HCT116 (cell line): ENCODE data around the gene PDE6B. TPM values are rescaled to one million over a fixed set of nuclear protein-coding genes. Genes with fewer than 3 reads are reported as not detected.

ENCODE experiments used
- ATAC-seq: fragments of 200-7000 bp; cut with Tn5 transposase; 2 replicates; pipeline ENCODE4 v1.9.1; 2020; ENCODE audit warnings: mild to moderate bottlenecking, moderate library complexity
- BruUV-seq: library from RNA; stranded (reverse); fragments of 400-500 nt; replicated peaks from 2 replicates; lab custom pipeline; 2021; lab: Mats Ljungman, UMichigan
- CTCF ChIA-PET: fragments of 300-600 bp; sonication (Branson Sonifier 250); formaldehyde crosslinking; loops from one replicate; lab custom pipeline; 2021; ENCODE audit warnings: antibody characterized with exemption; lab: Charles Lee
- POLR2A ChIA-PET: fragments of 300-600, 350-600 bp; sonication (Branson Sonifier 250); formaldehyde crosslinking; loops from one replicate; lab custom pipeline; 2021; ENCODE audit warnings: antibody characterized with exemption; lab: Charles Lee
- RAD21 ChIA-PET, 2 experiments: fragments of 300-600 bp; sonication (Branson Sonifier 250); formaldehyde crosslinking; loops; one replicate each; lab custom pipeline; 2023; ENCODE audit warnings: low total read pairs in 2 of 2; ENCODE audit not compliant: uncharacterized antibody in 2 of 2, unreplicated experiment in 2 of 2, low non-redundant PET in 1 of 2; lab: Charles Lee
- DNase-seq: peaks from one replicate; pipeline ENCODE4 v3.0.0-alpha.2; 2010; ENCODE audit warnings: low read depth, low spot score
- H2AFZ ChIP-seq: fragments of 200-600 bp; shearing (Covaris generic), sonication (generic); 2 replicates; pipeline ENCODE4 v1.6.1; 2017; ENCODE audit warnings: low read depth, mixed run types, mixed read lengths, antibody characterized with exemption, low read length; ENCODE audit not compliant: poor library complexity, severe bottlenecking
- H3K27ac ChIP-seq: 2 replicates; pipeline ENCODE4 v1.5.1; 2012; ENCODE audit warnings: low read depth, low read length
- H3K27me3 ChIP-seq: fragments of 200-600 bp; sonication (generic); 2 replicates; pipeline ENCODE4 v1.6.1; 2016; ENCODE audit warnings: mixed run types, low read length, mixed read lengths; ENCODE audit not compliant: insufficient read depth
- H3K36me3 ChIP-seq, 2 experiments: fragments of 200-500 bp in 1 of 2; fragments of 200-600 bp in 1 of 2; sonication (Bioruptor generic) in 1 of 2; sonication (generic) in 1 of 2; 2 replicates each; pipeline versions ENCODE4 v1.5.1 to v1.6.1; 2014 to 2016; ENCODE audit warnings: low read length in 2 of 2, inconsistent platforms in 1 of 2, mixed read lengths in 1 of 2, mixed run types in 1 of 2; ENCODE audit not compliant: insufficient read depth in 2 of 2, control insufficient read depth in 1 of 2
- H3K4me1 ChIP-seq, 2 experiments: fragments of 200-600 bp in 1 of 2; sonication (generic) in 1 of 2; 2 replicates each; pipeline versions ENCODE4 v1.5.1 to v1.6.1; 2012 to 2017; ENCODE audit warnings: low read length in 2 of 2, inconsistent platforms in 1 of 2, mild to moderate bottlenecking in 1 of 2, mixed read lengths in 1 of 2, mixed run types in 1 of 2, moderate library complexity in 1 of 2; ENCODE audit not compliant: insufficient read depth in 2 of 2, control insufficient read depth in 1 of 2
- H3K4me2 ChIP-seq: fragments of 200-600 bp; sonication (generic); 2 replicates; pipeline ENCODE4 v1.6.1; 2017; ENCODE audit warnings: mixed run types, low read length, mixed read lengths
- H3K4me3 ChIP-seq, 2 experiments: fragments of 200-600 bp in 1 of 2; sonication (generic) in 1 of 2; replicated peaks in 1 of 2; 2 replicates each; pipeline ENCODE4 v1.5.1; 2011 to 2016; ENCODE audit warnings: low read length in 2 of 2, control low read depth in 1 of 2, low read depth in 1 of 2, mild to moderate bottlenecking in 1 of 2, mixed read lengths in 1 of 2, mixed run types in 1 of 2
- H3K79me2 ChIP-seq: fragments of 200-600 bp; sonication (generic); 2 replicates; pipeline ENCODE4 v1.6.1; 2017; ENCODE audit warnings: mild to moderate bottlenecking, mixed run types, low read length, moderate library complexity, mixed read lengths; ENCODE audit not compliant: insufficient read depth
- H3K9ac ChIP-seq: fragments of 200-600 bp; sonication (generic); 2 replicates; pipeline ENCODE4 v1.6.1; 2016; ENCODE audit warnings: low read length, mixed read lengths
- H3K9me2 ChIP-seq: fragments of 200-600 bp; sonication (generic), shearing (Covaris generic); 2 replicates; pipeline ENCODE4 v1.6.1; 2017; ENCODE audit warnings: mixed run types, mild to moderate bottlenecking, moderate library complexity; ENCODE audit not compliant: insufficient read depth
- H3K9me3 ChIP-seq, 2 experiments: fragments of 200-500 bp in 1 of 2; fragments of 200-600 bp in 1 of 2; sonication (Bioruptor generic) in 1 of 2; sonication (generic) in 1 of 2; 2 replicates each; pipeline ENCODE4 v1.6.1; 2014 to 2017; ENCODE audit warnings: low read length in 2 of 2, mixed read lengths in 2 of 2, inconsistent platforms in 1 of 2, low read depth in 1 of 2, mild to moderate bottlenecking in 1 of 2, mixed run types in 1 of 2, moderate library complexity in 1 of 2; ENCODE audit not compliant: control insufficient read depth in 1 of 2, insufficient read depth in 1 of 2
- H4K20me1 ChIP-seq: fragments of 200-600 bp; sonication (generic), shearing (Covaris generic); 2 replicates; pipeline ENCODE4 v1.6.1; 2017; ENCODE audit warnings: mixed run types, mild to moderate bottlenecking, moderate library complexity; ENCODE audit not compliant: insufficient read depth
- CEBPB ChIP-seq: IDR thresholded peaks from 2 replicates; pipeline ENCODE4 v1.6.1; 2012; ENCODE audit warnings: low read depth
- EGR1 ChIP-seq: IDR thresholded peaks from 2 replicates; pipeline ENCODE4 v1.6.1; 2012; ENCODE audit warnings: low read depth
- ELF1 ChIP-seq: IDR thresholded peaks from 2 replicates; pipeline ENCODE4 v1.6.1; 2012; ENCODE audit warnings: low read depth, borderline replicate concordance
- EZH2phosphoT487 ChIP-seq: fragments of 200-600 bp; IDR thresholded peaks from 2 replicates; pipeline ENCODE4 v1.6.1; 2018; ENCODE audit warnings: antibody characterized with exemption, borderline replicate concordance
- JUND ChIP-seq: IDR thresholded peaks from 2 replicates; pipeline ENCODE4 v1.6.1; 2012
- POLR2AphosphoS5 ChIP-seq: IDR thresholded peaks from 2 replicates; pipeline ENCODE4 v1.6.1; 2011; ENCODE audit warnings: mild to moderate bottlenecking, low read depth, low read length, moderate library complexity
- RAD21 ChIP-seq: IDR thresholded peaks from 2 replicates; pipeline ENCODE4 v1.6.1; 2012; ENCODE audit warnings: low read depth, mild to moderate bottlenecking
- REST ChIP-seq: IDR thresholded peaks from 2 replicates; pipeline ENCODE4 v1.6.1; 2012; ENCODE audit warnings: low read depth
- SP1 ChIP-seq: IDR thresholded peaks from 2 replicates; pipeline ENCODE4 v1.6.1; 2012; ENCODE audit warnings: low read depth
- SRF ChIP-seq: IDR thresholded peaks from 2 replicates; pipeline ENCODE4 v1.6.1; 2012; ENCODE audit warnings: low read depth
- TCF7L2 ChIP-seq: IDR thresholded peaks from 2 replicates; pipeline ENCODE4 v1.7.0; 2011; ENCODE audit warnings: borderline replicate concordance, inconsistent platforms; ENCODE audit not compliant: insufficient read depth, insufficient read length; ENCODE audit errors: extremely low read depth
- YY1 ChIP-seq: IDR thresholded peaks from 2 replicates; pipeline ENCODE4 v1.6.1; 2011; ENCODE audit warnings: low read length, low read depth, moderate library complexity, mild to moderate bottlenecking; ENCODE audit not compliant: insufficient replicate concordance; ENCODE audit errors: extremely low read depth
- ZBTB33 ChIP-seq: IDR thresholded peaks from 2 replicates; pipeline ENCODE4 v1.6.1; 2011; ENCODE audit warnings: mild to moderate bottlenecking, low read length, moderate library complexity; ENCODE audit not compliant: insufficient replicate concordance; ENCODE audit errors: extremely low read depth
- ZFX ChIP-seq: fragments of 450-650 bp; IDR thresholded peaks from 2 replicates; pipeline ENCODE4 v1.6.1; 2017
- ZNF274 ChIP-seq: fragments of 200-500 bp; sonication (Bioruptor generic); IDR thresholded peaks from 2 replicates; pipeline ENCODE4 v1.6.1; 2014; ENCODE audit warnings: mild to moderate bottlenecking, low read depth, low read length, inconsistent platforms
- intact Hi-C: fragments of 100-400 bp; cut with micrococcal nuclease; formaldehyde crosslinking; loops from 2 replicates; pipeline ENCODE4 v1.10.0; 2022
- total RNA-seq: library from RNA; stranded (reverse); gene quantifications from one replicate; pipeline ENCODE4 v1.2.1, GENCODE V29; 2021; ENCODE audit not compliant: unreplicated experiment

Gene PDE6B
- total RNA-seq, 1 experiment from 2014 or later = not detected

GRCh38 chr4:598925-599324 is 26.4 kb upstream of the PDE6B start:
- TF ChIP-seq EGR1 = no peak
- no peak for TF ChIP-seq SRF
- TF ChIP-seq ZBTB33 = no peak
- TF ChIP-seq ZNF274 = no peak
- no peak for TF ChIP-seq POLR2AphosphoS5
- TF ChIP-seq JUND = no peak
- TF ChIP-seq ZFX = no peak
- TF ChIP-seq SP1 = no peak
- TF ChIP-seq RAD21 = no peak
- TF ChIP-seq TCF7L2 = no peak
- no peak for TF ChIP-seq ELF1
- no peak for TF ChIP-seq YY1
- no peak for TF ChIP-seq REST
- no peak for TF ChIP-seq CEBPB
- TF ChIP-seq EZH2phosphoT487 = no peak
- RAD21 ChIA-PET = no interaction called here
- POLR2A ChIA-PET = no interaction called here
- CTCF ChIA-PET = no interaction called here
- peaks cover 3 to 4% of the 10 kb centered on the region in 2 experiments; a peak in 2 of 4 replicates for H3K4me1 ChIP-seq
- H3K27me3 ChIP-seq = no peaks in the 10 kb centered on the region
- no peak overlapping the region for H3K9ac ChIP-seq
- DNase-seq (no peak), ATAC-seq (no peak)
- H3K36me3 ChIP-seq = no peaks in the 10 kb centered on the region
- no peaks in the 10 kb centered on the region for H3K9me2 ChIP-seq
- BruUV-seq = no TSS peak
- H3K79me2 ChIP-seq = no peaks in the 10 kb centered on the region
- no peak overlapping the region for H3K27ac ChIP-seq
- no peak overlapping the region for H3K4me3 ChIP-seq
- H2AFZ ChIP-seq = no peak overlapping the region
- H3K9me3 ChIP-seq = no peaks in the 10 kb centered on the region
- intact Hi-C loops = no loop called here
- no peaks in the 10 kb centered on the region for H4K20me1 ChIP-seq
- H3K4me2 ChIP-seq = no peak overlapping the region
